HUES64 (cell line): ENCODE results near the gene LARP1.
"Not testable (repeated sequence)": the region's sequence is repeated elsewhere in the genome, so short reads cannot be mapped to it uniquely, and the experiment has no call there.

ENCODE experiments used
- H3K27ac ChIP-seq: 2 replicates; pipeline ENCODE4 v1.7.0; 2013; ENCODE audit warnings: low read depth, low read length, inconsistent platforms
- H3K27me3 ChIP-seq: 2 replicates; pipeline ENCODE4 v1.6.1; 2013; ENCODE audit warnings: mild to moderate bottlenecking, low read length; ENCODE audit not compliant: insufficient read depth
- H3K36me3 ChIP-seq: 2 replicates; pipeline ENCODE4 v1.6.1; 2013; ENCODE audit warnings: mild to moderate bottlenecking, low read length; ENCODE audit not compliant: insufficient read depth
- H3K4me1 ChIP-seq: 2 replicates; pipeline ENCODE4 v1.6.1; 2013; ENCODE audit warnings: mild to moderate bottlenecking, low read length, moderate library complexity; ENCODE audit not compliant: insufficient read depth
- H3K4me3 ChIP-seq: 2 replicates; pipeline ENCODE4 v1.5.1; 2013; ENCODE audit warnings: mild to moderate bottlenecking, low read length, moderate library complexity
- H3K9ac ChIP-seq: 2 replicates; pipeline ENCODE4 v1.6.1; 2013; ENCODE audit warnings: mild to moderate bottlenecking, low read depth, low read length
- H3K9me3 ChIP-seq: 2 replicates; pipeline ENCODE4 v1.6.1; 2013; ENCODE audit warnings: low read depth, low read length; ENCODE audit not compliant: insufficient read depth
- WGBS: fragments of 150-250, 120-280 bp; methylation state at CpG from one replicate; pipeline ENCODE4 v1.1.7; 2013; ENCODE audit warnings: missing lambda C conversion rate; 5-methylcytosine and 5-hydroxymethylcytosine counted together

LARP1 gene

DNA sequence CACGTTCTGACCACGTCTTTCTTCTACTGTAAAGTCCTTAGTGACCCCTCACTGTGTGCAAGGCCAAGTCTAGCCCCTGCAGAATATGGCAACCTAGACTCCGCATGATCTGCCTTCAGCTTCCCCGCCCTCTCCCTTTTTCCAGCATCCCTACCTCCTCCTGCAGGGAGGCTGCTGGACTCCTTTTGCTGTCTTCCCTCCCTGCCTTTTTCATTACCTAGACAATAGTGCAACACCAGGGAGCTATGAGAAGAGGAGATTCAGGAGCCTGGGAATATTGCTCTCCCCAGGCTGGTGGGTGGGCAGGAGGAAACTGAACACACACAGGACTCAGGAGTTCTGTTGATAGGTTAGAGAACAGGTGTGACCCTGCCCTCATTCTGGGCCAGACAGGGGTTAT is 33.1 kb upstream of the LARP1 start:
- Histone ChIP-seq H3K36me3 (no peaks in the 10 kb centered on the region), H3K27ac (peak overlapping the region; percentile 55; the same call in 1 of the 2 replicates), H3K9ac (no peak overlapping the region), H3K27me3 (no peaks in the 10 kb centered on the region), H3K4me1 (peaks cover 27% of the 10 kb centered on the region), H3K4me3 (peak overlapping the region; percentile 2; the same call in 1 of the 2 replicates), H3K9me3 (no peaks in the 10 kb centered on the region)
- WGBS = 42% methylated on average over 4 of the region's 4 CpGs

DNA sequence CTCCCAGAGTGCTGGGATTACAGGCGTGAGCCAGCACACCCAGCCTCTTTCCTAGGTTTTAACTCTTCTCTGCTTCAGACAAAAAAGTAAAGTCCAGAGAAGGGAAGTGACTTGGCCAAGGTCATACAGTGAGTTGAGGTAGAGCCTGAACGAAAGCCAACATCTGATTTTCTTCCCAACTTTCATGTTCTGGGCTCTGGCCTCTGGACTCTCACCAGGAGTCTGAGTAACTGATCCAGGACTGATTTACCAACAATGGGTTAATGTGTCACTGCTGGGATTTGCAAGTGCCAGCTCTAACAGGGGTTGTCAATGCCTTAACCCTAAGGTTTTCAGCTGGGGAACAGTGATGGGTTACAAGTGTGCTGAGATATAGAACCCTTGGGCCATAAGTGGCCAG is 32.2 kb upstream of the LARP1 start:
- no peak overlapping the region for H3K4me3 ChIP-seq
- no peak overlapping the region for H3K27ac ChIP-seq
- no peaks in the 10 kb centered on the region for H3K36me3 ChIP-seq
- no peak overlapping the region for H3K9ac ChIP-seq
- peaks cover 27% of the 10 kb centered on the region for H3K4me1 ChIP-seq
- 98% methylated on average over 2 of the region's 2 CpGs for WGBS
- H3K27me3 ChIP-seq = no peaks in the 10 kb centered on the region
- H3K9me3 ChIP-seq = no peaks in the 10 kb centered on the region

DNA sequence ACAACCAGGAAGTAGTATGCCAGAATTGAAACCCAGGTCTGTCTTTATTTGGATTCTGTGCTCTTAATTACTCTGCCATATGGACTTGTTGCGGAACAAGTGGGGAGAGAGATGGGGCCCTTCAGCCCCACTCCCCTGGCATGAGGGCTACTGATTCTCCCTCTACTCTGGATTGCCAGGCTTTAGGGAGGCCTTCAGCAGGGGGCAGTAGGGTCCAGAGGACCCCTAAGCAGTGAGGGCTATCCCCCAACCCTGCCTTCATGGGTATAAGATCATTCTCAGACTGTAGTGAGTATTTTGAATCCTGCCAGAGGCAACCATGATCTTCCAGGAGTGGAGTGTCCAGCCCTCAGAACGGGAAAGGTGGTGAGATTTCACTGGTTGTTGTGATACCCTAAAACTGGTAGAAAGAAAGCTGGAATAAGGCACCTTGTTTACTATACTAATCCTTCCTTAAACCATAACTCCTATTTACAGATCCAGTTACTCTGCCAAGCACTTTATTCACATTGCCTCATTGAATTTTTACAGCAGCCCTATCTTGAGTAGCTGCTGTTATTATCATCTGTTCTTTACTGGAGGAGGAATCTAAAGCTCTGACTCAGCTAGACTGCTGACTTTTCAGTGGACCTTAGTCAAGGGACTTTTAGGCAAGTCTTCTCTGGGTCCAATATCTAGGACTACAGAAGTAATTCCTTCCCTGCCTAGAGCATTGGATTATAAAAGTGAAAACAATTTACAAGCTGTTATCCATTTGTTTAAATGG is 31.3 kb upstream of the LARP1 start:
- no peak overlapping the region for H3K9ac ChIP-seq
- H3K9me3 ChIP-seq = no peaks in the 10 kb centered on the region
- H3K4me1 ChIP-seq = peaks cover 27% of the 10 kb centered on the region
- H3K27ac ChIP-seq = no peak overlapping the region
- whole genome bisulfite sequencing = 77% methylated on average over 2 of the region's 2 CpGs
- H3K36me3 ChIP-seq = no peaks in the 10 kb centered on the region
- H3K27me3 ChIP-seq = no peaks in the 10 kb centered on the region
- no peak overlapping the region for H3K4me3 ChIP-seq

DNA sequence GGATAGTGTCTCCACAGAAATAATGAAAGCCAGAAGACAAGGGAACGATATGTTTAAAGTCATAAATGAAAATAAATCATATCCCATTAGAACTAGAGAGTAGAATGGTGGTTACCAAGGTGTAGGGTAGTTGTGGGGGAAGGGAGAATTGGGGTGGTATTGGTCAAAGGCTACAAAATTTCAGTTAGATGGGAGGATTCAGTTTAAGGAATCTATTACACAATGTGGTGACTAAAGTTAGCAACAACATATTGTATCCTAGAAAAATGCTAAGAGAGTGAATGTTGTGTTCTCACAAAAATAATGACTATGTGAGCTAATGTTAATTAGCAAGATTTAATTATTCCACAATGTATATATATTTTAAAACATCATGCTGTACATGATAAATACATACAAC is 27.8 kb upstream of the LARP1 start:
- no peak overlapping the region for H3K9ac ChIP-seq
- no peaks in the 10 kb centered on the region for H3K9me3 ChIP-seq
- WGBS = no CpG with 5 or more reads among the region's 1 CpG
- no peak overlapping the region for H3K4me3 ChIP-seq
- H3K27me3 ChIP-seq = no peaks in the 10 kb centered on the region
- H3K27ac ChIP-seq = no peak overlapping the region
- peaks cover 10% of the 10 kb centered on the region for H3K4me1 ChIP-seq
- H3K36me3 ChIP-seq = no peaks in the 10 kb centered on the region

DNA sequence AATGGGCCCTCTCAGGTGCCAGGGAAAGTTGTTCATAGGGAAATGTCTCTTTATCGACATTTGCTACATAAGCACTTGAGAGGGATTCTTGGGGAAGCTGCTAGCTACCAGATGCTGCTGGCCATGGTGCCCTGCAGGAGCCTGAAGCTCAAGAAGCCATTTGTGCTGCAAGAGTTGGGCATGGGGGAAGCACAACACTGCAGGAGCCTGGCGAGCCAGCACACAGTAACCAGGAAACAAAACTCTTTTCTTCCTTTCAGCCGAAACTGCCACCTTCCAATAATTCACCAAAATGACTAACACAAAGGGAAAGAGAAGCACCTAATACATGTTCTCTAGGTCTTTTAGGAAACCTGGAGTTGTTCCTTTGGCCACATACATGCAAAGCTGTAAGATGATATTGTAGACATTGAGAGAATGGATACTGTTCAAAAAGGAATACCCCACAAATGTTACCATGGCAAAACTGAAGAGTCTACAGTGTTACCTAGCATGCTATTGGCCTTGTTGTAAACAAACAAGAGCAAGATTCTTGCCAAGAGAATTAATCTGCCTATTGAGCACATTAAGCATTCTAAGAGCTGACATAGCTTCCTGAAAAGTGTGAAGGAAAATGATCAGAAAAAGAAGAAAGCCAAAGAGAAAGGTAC is 26.1 kb upstream of the LARP1 start:
- Histone ChIP-seq H3K9me3 (no peaks in the 10 kb centered on the region), H3K4me3 (no peak overlapping the region), H3K4me1 (peaks cover 6% of the 10 kb centered on the region; the same call in 1 of the 2 replicates), H3K9ac (no peak overlapping the region), H3K27me3 (no peaks in the 10 kb centered on the region), H3K36me3 (no peaks in the 10 kb centered on the region), H3K27ac (no peak overlapping the region)
- 93% methylated on average over 3 of the region's 3 CpGs for WGBS

DNA sequence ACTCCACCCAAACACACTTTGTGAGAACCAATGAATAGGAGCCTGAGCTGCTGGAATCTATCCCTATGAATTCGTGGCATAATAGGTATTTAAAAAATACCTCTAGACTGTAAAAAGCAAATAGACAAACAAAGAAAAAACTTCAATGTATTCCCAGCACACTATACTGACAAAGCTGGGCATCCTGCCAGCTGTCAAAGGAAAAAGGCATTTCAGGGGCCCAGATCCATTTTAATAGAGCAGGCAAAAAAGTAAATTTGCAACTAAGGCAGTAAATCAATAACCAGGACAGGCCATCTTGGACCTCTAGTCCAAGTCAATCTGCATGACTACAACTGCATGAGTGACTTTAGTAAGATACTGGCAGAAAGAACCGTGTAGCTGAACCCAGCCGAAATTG is 25.6 kb upstream of the LARP1 start:
- H3K27me3 ChIP-seq = no peaks in the 10 kb centered on the region
- no peak overlapping the region for H3K4me3 ChIP-seq
- no peak overlapping the region for H3K27ac ChIP-seq
- no peak overlapping the region for H3K9ac ChIP-seq
- WGBS = 88% methylated on average over 2 of the region's 3 CpGs
- no peaks in the 10 kb centered on the region for H3K36me3 ChIP-seq
- no peaks in the 10 kb centered on the region for H3K9me3 ChIP-seq
- peaks cover 4% of the 10 kb centered on the region; the same call in 1 of the 2 replicates for H3K4me1 ChIP-seq

DNA sequence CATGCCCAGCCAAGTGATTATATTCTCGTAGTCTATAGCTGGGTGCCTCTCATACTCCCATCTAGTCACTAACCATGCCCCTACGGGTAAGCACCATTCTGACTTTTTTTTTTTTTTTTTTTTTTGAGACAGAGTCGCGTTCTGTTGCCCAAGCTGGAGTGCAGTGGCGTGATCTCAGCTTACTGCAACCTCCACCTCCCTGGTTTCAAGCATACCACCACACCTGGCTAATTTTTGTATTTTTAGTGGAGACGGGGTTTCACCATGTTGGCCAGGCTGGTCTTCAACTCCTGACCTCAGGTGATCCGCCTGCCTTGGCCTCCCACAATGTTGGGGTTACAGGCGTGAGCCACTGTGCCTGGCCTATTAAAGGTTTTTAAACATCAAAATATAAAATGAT is 24.4 kb upstream of the LARP1 start:
- H3K36me3 ChIP-seq, H3K4me1 ChIP-seq, H3K9me3 ChIP-seq, H3K4me3 ChIP-seq, H3K27ac ChIP-seq, H3K27me3 ChIP-seq, H3K9ac ChIP-seq: not testable (repeated sequence)
- 100% methylated on average over 5 of the region's 8 CpGs for WGBS

DNA sequence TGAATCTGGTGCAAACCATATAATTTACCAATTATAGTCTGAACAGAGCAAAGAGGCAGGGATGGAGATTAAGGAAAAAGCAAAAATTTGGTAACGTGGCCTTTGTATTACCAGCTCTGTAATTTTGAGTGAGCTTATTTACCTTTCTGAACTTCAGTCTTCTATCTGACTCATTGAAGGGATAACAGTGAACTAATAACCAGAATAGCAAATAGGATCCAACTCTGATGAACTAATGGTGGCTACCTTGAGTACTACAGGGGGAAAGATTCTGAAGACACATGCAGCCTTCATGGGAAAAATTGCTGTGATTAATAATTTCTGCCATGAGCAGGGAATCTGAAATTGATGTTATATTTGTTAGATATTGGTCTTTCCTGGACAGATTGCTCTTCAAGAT is 23.0 kb upstream of the LARP1 start:
- no peaks in the 10 kb centered on the region for H3K27me3 ChIP-seq
- no peak overlapping the region for H3K4me3 ChIP-seq
- H3K36me3 ChIP-seq = no peaks in the 10 kb centered on the region
- no peaks in the 10 kb centered on the region for H3K9me3 ChIP-seq
- no peak overlapping the region for H3K27ac ChIP-seq
- H3K4me1 ChIP-seq = peaks cover 4% of the 10 kb centered on the region; the same call in 1 of the 2 replicates
- WGBS = 92% methylated on average over 1 of the region's 1 CpG
- H3K9ac ChIP-seq = no peak overlapping the region

DNA sequence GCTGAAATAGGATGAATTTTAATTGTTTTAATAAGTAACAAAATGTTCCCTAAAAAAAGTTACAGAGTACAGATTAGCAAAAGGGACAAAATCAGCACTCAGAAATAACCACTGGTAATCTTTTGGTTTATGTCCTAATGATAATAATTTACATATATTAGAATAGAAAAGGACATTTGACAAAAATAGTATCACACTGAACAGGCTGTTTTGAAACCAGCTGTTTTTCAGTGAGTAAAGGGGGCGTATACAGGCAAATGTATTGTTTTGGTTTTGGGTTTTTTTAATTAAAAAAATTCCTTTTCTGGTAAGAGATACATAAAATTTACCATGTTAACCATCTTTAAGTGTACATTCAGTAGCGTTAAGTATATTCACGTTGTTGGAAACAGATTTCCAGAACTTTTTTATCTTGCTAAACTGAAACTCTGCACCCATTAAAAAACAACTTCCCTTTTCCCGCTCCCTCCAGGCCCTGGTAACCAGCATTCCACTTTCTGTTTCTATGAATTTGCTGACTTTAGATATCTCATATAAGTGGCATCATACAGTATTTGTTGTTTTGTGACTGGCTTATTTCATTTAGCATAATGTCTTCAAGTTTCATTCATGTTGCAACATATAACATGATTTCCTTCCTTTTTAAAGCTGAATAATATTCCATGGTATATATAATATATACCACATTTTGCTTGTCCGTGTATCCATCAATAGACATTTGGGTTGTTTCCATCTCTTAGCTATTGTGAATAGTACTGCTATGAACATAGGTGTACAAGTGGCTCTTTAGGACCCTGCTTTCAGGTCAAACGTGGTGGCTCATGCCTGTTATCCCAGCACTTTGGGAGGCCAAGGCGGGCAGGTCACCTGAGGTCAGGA is 20.6 kb upstream of the LARP1 start:
- Histone ChIP-seq H3K27ac (no peak overlapping the region), H3K4me1 (peaks cover 4% of the 10 kb centered on the region; the same call in 1 of the 2 replicates), H3K4me3 (no peak overlapping the region)

DNA sequence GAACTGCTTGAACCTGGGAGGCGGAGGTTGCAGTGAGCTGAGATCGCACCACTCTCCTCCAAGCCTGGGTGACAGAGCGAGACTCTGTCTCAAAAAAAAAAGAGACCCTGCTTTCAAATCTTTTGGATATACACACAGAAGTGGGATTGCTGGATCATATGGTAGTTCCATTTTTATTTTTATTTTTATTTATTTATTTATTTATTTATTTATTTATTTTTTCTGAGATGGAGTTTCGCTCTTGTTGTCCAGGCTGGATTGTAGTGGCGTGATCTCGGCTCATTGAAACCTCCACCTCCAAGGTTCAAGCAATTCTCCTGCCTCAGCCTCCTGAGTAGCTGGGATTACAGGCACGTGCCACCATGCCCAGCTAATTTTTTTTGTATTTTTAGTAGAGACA is 19.8 kb upstream of the LARP1 start:
- H3K4me1 ChIP-seq, H3K9me3 ChIP-seq, H3K36me3 ChIP-seq, H3K4me3 ChIP-seq, H3K27me3 ChIP-seq, H3K9ac ChIP-seq, H3K27ac ChIP-seq: not testable (repeated sequence)
- WGBS = 99% methylated on average over 7 of the region's 7 CpGs

More for the DNA sequence above, 20.6 kb upstream of the LARP1 start:
- WGBS = 93% methylated on average over 6 of the region's 7 CpGs
- H3K27me3 ChIP-seq = no peaks in the 10 kb centered on the region
- no peaks in the 10 kb centered on the region for H3K36me3 ChIP-seq
- no peaks in the 10 kb centered on the region for H3K9me3 ChIP-seq
- H3K9ac ChIP-seq = no peak overlapping the region

DNA sequence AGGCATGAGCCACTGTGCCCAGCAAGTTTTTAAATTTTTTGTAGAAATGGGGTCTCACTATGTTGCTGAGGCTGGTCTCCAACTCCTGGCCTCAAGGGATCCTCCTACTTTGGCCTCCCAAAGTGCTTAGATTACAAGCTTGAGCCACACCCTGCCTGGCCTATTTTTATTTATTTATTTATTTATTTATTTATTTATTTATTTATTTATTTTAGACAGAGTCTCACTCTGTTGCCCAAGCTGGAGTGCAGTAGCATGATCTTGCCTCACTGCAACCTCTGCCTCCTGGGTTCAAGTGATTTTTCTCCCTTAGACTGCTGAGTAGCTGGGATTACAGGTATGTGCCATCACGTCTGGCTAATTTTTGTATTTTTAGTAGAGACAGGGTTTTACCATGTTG is 18.8 kb upstream of the LARP1 start:
- H3K4me1 ChIP-seq, H3K9ac ChIP-seq, H3K9me3 ChIP-seq, H3K36me3 ChIP-seq, H3K27me3 ChIP-seq, H3K4me3 ChIP-seq, H3K27ac ChIP-seq: not testable (repeated sequence)
- 100% methylated on average over 1 of the region's 1 CpG for WGBS
